K562 (cell line): ENCODE results near the gene ZKSCAN1. TPM values are rescaled to one million over a fixed set of nuclear protein-coding genes. Genes with fewer than 3 reads are reported as not detected.

ENCODE experiments used
- ARID4B ChIP-seq: sonication (generic); formaldehyde crosslinking; IDR thresholded peaks from 2 replicates; pipeline ENCODE4 v1.8.0; 2022; ENCODE audit warnings: mild to moderate bottlenecking, missing genetic modification reagents
- ATF1 ChIP-seq, 2 experiments: fragments of 450-650 bp in 1 of 2; IDR thresholded peaks; 2 replicates each; pipeline ENCODE4 v1.6.1; 2016; ENCODE audit warnings: missing compliant biosample characterization in 1 of 2, missing genetic modification characterization in 1 of 2
- FIP1L1 ChIP-seq: fragments of 200-400 bp; formaldehyde crosslinking; IDR thresholded peaks from 2 replicates; pipeline ENCODE4 v1.6.1; 2018; ENCODE audit warnings: mild to moderate bottlenecking, low read depth, low read length; ENCODE audit not compliant: poor library complexity, severe bottlenecking
- JUNB ChIP-seq: fragments of 450-650 bp; formaldehyde crosslinking; conservative IDR thresholded peaks from 2 replicates; pipeline ENCODE4 v1.4.0; 2020; ENCODE audit warnings: mild to moderate bottlenecking
- KDM5B ChIP-seq: fragments of 200-600 bp; sonication (generic); IDR thresholded peaks from 2 replicates; pipeline ENCODE4 v1.6.1; 2012; ENCODE audit warnings: low read depth, mild to moderate bottlenecking, moderate library complexity, low read length, control low read depth, inconsistent platforms; ENCODE audit not compliant: insufficient replicate concordance
- MYC ChIP-seq, 2 experiments: fragments of 250-450 bp in 1 of 2; sonication (Bioruptor Pico) in 1 of 2; IDR thresholded peaks; 2 replicates each; pipeline versions ENCODE4 v1.5.1 to v1.6.1; 2012 to 2021; ENCODE audit warnings: low read depth in 2 of 2, borderline replicate concordance in 1 of 2, improper control_type of control experiment in 1 of 2, low read length in 1 of 2, mild to moderate bottlenecking in 1 of 2, moderate library complexity in 1 of 2
- PHF8 ChIP-seq: fragments of 200-600 bp; sonication (generic); IDR thresholded peaks from 2 replicates; pipeline ENCODE4 v1.6.1; 2012; ENCODE audit warnings: mixed run types, mild to moderate bottlenecking, inconsistent platforms, low read length, moderate library complexity, borderline replicate concordance
- POLR2B ChIP-seq: fragments of 450-650 bp; IDR thresholded peaks from 2 replicates; pipeline ENCODE4 v1.6.1; 2018; ENCODE audit warnings: low read depth; ENCODE audit not compliant: partially characterized antibody
- RB1 ChIP-seq: fragments of 450-650 bp; IDR thresholded peaks from 2 replicates; pipeline ENCODE4 v1.6.1; 2017; ENCODE audit warnings: low read depth, mild to moderate bottlenecking
- RCOR1 ChIP-seq, 2 experiments: IDR thresholded peaks; 2 replicates each; pipeline ENCODE4 v1.6.1; 2012; ENCODE audit warnings: low read depth in 2 of 2, low read length in 2 of 2, borderline replicate concordance in 1 of 2, improper control_type of control experiment in 1 of 2
- SIN3B ChIP-seq: fragments of 450-650 bp; IDR thresholded peaks from 2 replicates; pipeline ENCODE4 v1.6.1; 2017; ENCODE audit warnings: low read depth, mild to moderate bottlenecking, moderate library complexity
- SUPT5H ChIP-seq: fragments of 450-650 bp; IDR thresholded peaks from 2 replicates; pipeline ENCODE4 v1.6.1; 2016
- TCF7 ChIP-seq: sonication (generic); IDR thresholded peaks from 2 replicates; pipeline ENCODE4 v1.6.1; 2016; ENCODE audit warnings: antibody characterized with exemption, borderline replicate concordance
- U2AF2 ChIP-seq: fragments of 200-400 bp; formaldehyde crosslinking; optimal IDR thresholded peaks from 2 replicates; pipeline ENCODE3; 2017; ENCODE audit warnings: low read depth, mild to moderate bottlenecking, low read length
- ZHX1 ChIP-seq: fragments of 150-350 bp; conservative IDR thresholded peaks from 2 replicates; pipeline ENCODE4 v1.6.1; 2014; ENCODE audit warnings: low read length
- ZNF586 ChIP-seq: fragments of 450-650 bp; formaldehyde crosslinking; conservative IDR thresholded peaks from 2 replicates; pipeline ENCODE4 v1.4.0; 2020; ENCODE audit warnings: mild to moderate bottlenecking, moderate library complexity
- ZNF77 ChIP-seq: fragments of 250-450 bp; sonication (Bioruptor Pico); IDR thresholded peaks from 2 replicates; pipeline ENCODE4 v1.5.0; 2020
- polyA plus RNA-seq, 8 experiments: library from polyadenylated mRNA; depleted of rRNA in 4 of 8; stranded (reverse) in 5 of 8; unstranded in 3 of 8; fragments of >200 nt; fragmentation: Nextera tagmentation in 2 of 8; fragmentation: Illumina TruSeq in 1 of 8; extraction: Ambion mirVana in 2 of 8; extraction: Trizol in 1 of 8; gene quantifications; 2 replicates each; pipeline versions ENCODE4 v1.2.1 to v1.2.3, GENCODE V29; 2011 to 2014; ENCODE audit warnings: inconsistent platforms in 1 of 8, missing spikeins in 1 of 8
- total RNA-seq, 7 experiments: library from RNA; depleted of rRNA in 6 of 7; stranded (reverse); fragments of >200 nt in 6 of 7; fragmentation: Illumina TruSeq in 2 of 7; extraction: Trizol in 2 of 7; gene quantifications; 2 replicates each; pipeline versions ENCODE4 v1.2.1 to v1.2.3, GENCODE V29; 2011 to 2021; ENCODE audit warnings: low replicate concordance in 1 of 7
- TF ChIP-seq, protein P1 (sequence below): sonication (generic); formaldehyde crosslinking; IDR thresholded peaks from 2 replicates; pipeline ENCODE4 v1.8.0; 2022; ENCODE audit warnings: mild to moderate bottlenecking, missing genetic modification reagents

The ZKSCAN1 gene
- total and polyA plus RNA-seq, 9 of the 15 experiments (the other 6 are each of a cell fraction or from before 2014, with no cell fraction given) = 5.3 to 43.0 (median 23.2) TPM

GRCh38 chr7:100015232-100016214 is at the start of gene ZKSCAN1 (continued):
- peak; percentile 75 for TF ChIP-seq POLR2B
- peak; percentile 86 for TF ChIP-seq RB1
- peak; percentile 92 for TF ChIP-seq KDM5B
- TF ChIP-seq ARID4B (CRISPR knock-in tag) = peak; percentile 50
- no peak for TF ChIP-seq ZNF77
- no peak for TF ChIP-seq ZNF586 (CRISPR knock-in tag)
- TF ChIP-seq MYC (IDR thresholded peaks at IDR 0.05; ENCODE audit: low read depth, low read length) = peak; percentile 85
- TF ChIP-seq MYC (CRISPR knock-in tag; IDR thresholded peaks at IDR 0.05; ENCODE audit: borderline replicate concordance, low read depth) = peak; percentile 30; the same call in 1 of the 2 replicates
- TF ChIP-seq U2AF2 = no peak
- TF ChIP-seq, protein P1, sequence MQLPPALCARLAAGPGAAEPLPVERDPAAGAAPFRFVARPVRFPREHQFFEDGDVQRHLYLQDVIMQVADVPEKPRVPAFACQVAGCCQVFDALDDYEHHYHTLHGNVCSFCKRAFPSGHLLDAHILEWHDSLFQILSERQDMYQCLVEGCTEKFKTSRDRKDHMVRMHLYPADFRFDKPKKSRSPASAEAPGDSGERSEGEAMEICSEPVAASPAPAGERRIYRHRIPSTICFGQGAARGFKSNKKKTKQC = peak; percentile 84
- peak; percentile 88; the same call in 1 of the 2 replicates for TF ChIP-seq TCF7
- 0 out of 2 replicates have a peak, but pooled peaks have one; percentile 41 for TF ChIP-seq ZHX1
- 0 out of 4 replicates have a peak, but pooled peaks of 1 of the 2 experiments have one; percentile 24 for TF ChIP-seq RCOR1 (IDR thresholded peaks at IDR 0.05; ENCODE audit: borderline replicate concordance in 1 of 2, low read depth in 2 of 2, low read length in 2 of 2)
- TF ChIP-seq PHF8 = peak; percentile 73; the same call in 1 of the 2 replicates
- TF ChIP-seq FIP1L1 = peak; percentile 56
- TF ChIP-seq SUPT5H = peak; percentile 88
- peak; percentile 75 for TF ChIP-seq JUNB
- peak; percentile 66 for TF ChIP-seq ATF1 (CRISPR knock-in tag; IDR thresholded peaks at IDR 0.05)
- TF ChIP-seq ATF1 (tag; IDR thresholded peaks at IDR 0.05) = peak; percentile 95
- 0 out of 2 replicates have a peak, but pooled peaks have one; percentile 52 for TF ChIP-seq SIN3B
